GM12891 (cell line): ENCODE data around the gene MT1B.
A peak's percentile ranks its signal among the peaks of the same experiment; 100 is the strongest.

Experiments
- DNase-seq: peaks from one replicate; pipeline ENCODE4 v3.0.0; 2011; ENCODE audit warnings: low spot score; ENCODE audit not compliant: insufficient read length
- FAIRE-seq: peaks from 2 replicates; lab custom pipeline; 2011; peaks lifted over from hg19 to GRCh38; lab: Jason Lieb, UNC
- PAX5 ChIP-seq: IDR thresholded peaks from 2 replicates; pipeline ENCODE4 v1.6.1; 2011; ENCODE audit warnings: low read length, moderate library complexity, mild to moderate bottlenecking; ENCODE audit not compliant: insufficient read depth, severe bottlenecking
- POLR2A ChIP-seq: IDR thresholded peaks from 2 replicates; pipeline ENCODE4 v1.6.1; 2011; ENCODE audit warnings: low read depth, low read length, control low read depth
- POLR2AphosphoS5 ChIP-seq: IDR thresholded peaks from 2 replicates; pipeline ENCODE4 v1.6.1; 2011; ENCODE audit warnings: low read depth, low read length, control low read depth
- POU2F2 ChIP-seq: IDR thresholded peaks from 2 replicates; pipeline ENCODE4 v1.6.1; 2011; ENCODE audit warnings: low read depth, mild to moderate bottlenecking, control low read depth, low read length, moderate library complexity
- SPI1 ChIP-seq: IDR thresholded peaks from 2 replicates; pipeline ENCODE4 v1.6.1; 2011; ENCODE audit warnings: low read depth, low read length, control low read depth
- TAF1 ChIP-seq: IDR thresholded peaks from 2 replicates; pipeline ENCODE4 v1.6.1; 2011; ENCODE audit warnings: low read depth, low read length, control low read depth

Gene MT1B

GRCh38 chr16:56675685-56676210, 24.1 kb downstream of the MT1B start:
- no peak for FAIRE-seq

GRCh38 chr16:56677474-56677873, 25.8 kb downstream of the MT1B start:
- DNase-seq: no peak
- TF ChIP-seq TAF1 (no peak), POLR2A (no peak), POLR2AphosphoS5 (no peak), SPI1 (no peak), POU2F2 (no peak), PAX5 (no peak)
- no peak for FAIRE-seq

More at GRCh38 chr16:56675685-56676210, 24.1 kb downstream of the MT1B start:
- TF ChIP-seq POLR2A: no peak
- no peak for DNase-seq

GRCh38 chr16:56679078-56679730, 27.5 kb downstream of the MT1B start:
- DNase-seq: no peak
- FAIRE-seq: no peak

GRCh38 chr16:56679818-56680217, 28.1 kb downstream of the MT1B start:
- DNase-seq (no peak), FAIRE-seq (no peak)
- no peak for TF ChIP-seq SPI1
- TF ChIP-seq POLR2A: no peak
- no peak for TF ChIP-seq POLR2AphosphoS5
- TF ChIP-seq PAX5: no peak
- no peak for TF ChIP-seq TAF1
- TF ChIP-seq POU2F2: no peak

More at GRCh38 chr16:56679078-56679730, 27.5 kb downstream of the MT1B start:
- TF ChIP-seq SPI1 (no peak), POLR2AphosphoS5 (no peak), POU2F2 (no peak), TAF1 (no peak), POLR2A (no peak), PAX5 (no peak)

- peak; percentile 87 for DNase-seq
- TF ChIP-seq TAF1: no peak; the same call in 1 of the 2 replicates
- TF ChIP-seq POU2F2: no peak
- no peak for TF ChIP-seq SPI1
- peak; percentile 52; the same call in 1 of the 2 replicates for TF ChIP-seq POLR2AphosphoS5
- TF ChIP-seq POLR2A: peak; percentile 71
- no peak for TF ChIP-seq PAX5
- peak; percentile 77 for FAIRE-seq
Observed at GRCh38 chr16:56681939-56682702, 30.4 kb downstream of the MT1B start, which contains the start of gene MT1X. TSS of gene MT1X (plus strand) at chr16:56682470. CDS start at chr16:56682541, 71 bp downstream.

GRCh38 chr16:56682703-56683397, 31.2 kb downstream of the MT1B start:
- no peak for FAIRE-seq
- DNase-seq: no peak
- TF ChIP-seq POU2F2 (no peak), POLR2AphosphoS5 (no peak), PAX5 (no peak), SPI1 (no peak), TAF1 (no peak)

GRCh38 chr16:56683424-56684172, 31.9 kb downstream of the MT1B start:
- no peak for DNase-seq
- no peak for FAIRE-seq

GRCh38 chr16:56684256-56684925, 32.7 kb downstream of the MT1B start:
- no peak for FAIRE-seq
- no peak for DNase-seq
- TF ChIP-seq POLR2A: no peak
- TF ChIP-seq POLR2AphosphoS5: no peak
- TF ChIP-seq SPI1: no peak
- no peak for TF ChIP-seq PAX5
- TF ChIP-seq POU2F2: no peak
- TF ChIP-seq TAF1: no peak

More at GRCh38 chr16:56683424-56684172, 31.9 kb downstream of the MT1B start:
- TF ChIP-seq POLR2AphosphoS5 (no peak), PAX5 (no peak), POU2F2 (no peak), POLR2A (no peak), SPI1 (no peak), TAF1 (no peak)
